HEK293 (cell line): ENCODE data around the gene C6orf58.

ENCODE experiments used
- CTCF ChIA-PET: fragments of 350-600 bp; formaldehyde crosslinking; extraction: SDS; loops from one replicate; lab custom pipeline; 2021; ENCODE audit warnings: antibody characterized with exemption; lab: Yijun Ruan, JAX
- POLR2A ChIA-PET: fragments of 300-600 bp; formaldehyde crosslinking; extraction: SDS; loops from one replicate; lab custom pipeline; 2020; ENCODE audit warnings: antibody characterized with exemption, inconsistent platforms; lab: Yijun Ruan, JAX
- H3K27ac ChIP-seq: fragments of 200-500 bp; sonication (Bioruptor generic); 2 replicates; pipeline ENCODE4 v1.5.1; 2014; ENCODE audit warnings: low read depth, low read length, control low read depth, inconsistent platforms; ENCODE audit errors: extremely low read depth
- H3K36me3 ChIP-seq, 2 experiments: fragments of 200-500 bp in 1 of 2; sonication (Bioruptor generic) in 1 of 2; 1 replicate in 1 of 2; 2 replicates in 1 of 2; pipeline ENCODE4 v1.5.1; 2014 to 2017; ENCODE audit warnings: inconsistent platforms in 2 of 2, low read length in 2 of 2; ENCODE audit not compliant: control insufficient read depth in 2 of 2, insufficient read depth in 1 of 2
- H3K4me1 ChIP-seq: fragments of 200-500 bp; sonication (Bioruptor generic); 2 replicates; pipeline ENCODE4 v1.5.1; 2014; ENCODE audit warnings: mild to moderate bottlenecking, low read length, inconsistent platforms; ENCODE audit not compliant: control insufficient read depth, insufficient read depth
- H3K4me3 ChIP-seq: 2 replicates; pipeline ENCODE4 v1.5.1; 2011; ENCODE audit warnings: low read depth, mild to moderate bottlenecking, control low read depth, low read length, moderate library complexity
- H3K9me3 ChIP-seq: fragments of 200-500 bp; sonication (Bioruptor generic); 2 replicates; pipeline ENCODE4 v1.5.1; 2014; ENCODE audit warnings: low read depth, low read length, inconsistent platforms; ENCODE audit not compliant: control insufficient read depth, insufficient read depth
- BCL11B ChIP-seq: fragments of 450-650 bp; formaldehyde crosslinking; IDR thresholded peaks from 2 replicates; pipeline ENCODE4 v1.5.1; 2016; ENCODE audit warnings: low read depth, missing biosample characterization, missing genetic modification characterization
- HOXA7 ChIP-seq: sonication (generic); formaldehyde crosslinking; IDR thresholded peaks from 2 replicates; pipeline ENCODE4 v1.8.1; 2022; ENCODE audit warnings: missing genetic modification reagents, borderline replicate concordance
- INSM2 ChIP-seq: fragments of 450-650 bp; formaldehyde crosslinking; IDR thresholded peaks from 2 replicates; pipeline ENCODE4 v1.5.1; 2016; ENCODE audit warnings: missing biosample characterization, missing genetic modification characterization
- KLF1 ChIP-seq: fragments of 450-650 bp; formaldehyde crosslinking; IDR thresholded peaks from 2 replicates; pipeline ENCODE4 v1.5.1; 2016; ENCODE audit warnings: missing biosample characterization, missing genetic modification characterization
- REPIN1 ChIP-seq: fragments of 450-650 bp; formaldehyde crosslinking; IDR thresholded peaks from 2 replicates; pipeline ENCODE4 v1.5.1; 2017; ENCODE audit warnings: missing biosample characterization, missing genetic modification characterization, low read depth
- ZBTB21 ChIP-seq: fragments of 450-650 bp; formaldehyde crosslinking; IDR thresholded peaks from 2 replicates; pipeline ENCODE4 v1.5.1; 2017; ENCODE audit warnings: missing biosample characterization, missing genetic modification characterization
- ZBTB7A ChIP-seq: fragments of 450-650 bp; formaldehyde crosslinking; IDR thresholded peaks from 2 replicates; pipeline ENCODE4 v1.5.1; 2016; ENCODE audit warnings: low read depth, missing biosample characterization, missing genetic modification characterization
- ZFP41 ChIP-seq: fragments of 450-650 bp; formaldehyde crosslinking; IDR thresholded peaks from 2 replicates; pipeline ENCODE4 v1.5.1; 2016; ENCODE audit warnings: missing biosample characterization, missing genetic modification characterization, borderline replicate concordance
- ZNF138 ChIP-seq: fragments of 450-650 bp; formaldehyde crosslinking; IDR thresholded peaks from 2 replicates; pipeline ENCODE4 v1.5.1; 2016; ENCODE audit warnings: missing biosample characterization, missing genetic modification characterization, borderline replicate concordance
- ZNF175 ChIP-seq: fragments of 450-650 bp; formaldehyde crosslinking; IDR thresholded peaks from 2 replicates; pipeline ENCODE4 v1.5.1; 2016; ENCODE audit warnings: missing biosample characterization, missing genetic modification characterization
- ZNF23 ChIP-seq: fragments of 450-650 bp; formaldehyde crosslinking; IDR thresholded peaks from 2 replicates; pipeline ENCODE4 v1.5.1; 2016; ENCODE audit warnings: missing biosample characterization, missing genetic modification characterization, borderline replicate concordance
- ZNF266 ChIP-seq: fragments of 450-650 bp; formaldehyde crosslinking; IDR thresholded peaks from 2 replicates; pipeline ENCODE4 v1.5.1; 2016; ENCODE audit warnings: missing biosample characterization, missing genetic modification characterization, low read depth
- ZNF274 ChIP-seq, 2 experiments: fragments of 200-500 bp in 1 of 2; fragments of 450-650 bp in 1 of 2; sonication (Bioruptor generic) in 1 of 2; formaldehyde crosslinking in 1 of 2; IDR thresholded peaks; 2 replicates each; pipeline versions ENCODE4 v1.5.1 to v1.6.1; 2014 to 2016; ENCODE audit warnings: borderline replicate concordance in 1 of 2, inconsistent platforms in 1 of 2, low read length in 1 of 2, missing biosample characterization in 1 of 2, missing genetic modification characterization in 1 of 2
- ZNF341 ChIP-seq: fragments of 450-650 bp; formaldehyde crosslinking; IDR thresholded peaks from 2 replicates; pipeline ENCODE4; 2016; ENCODE audit warnings: low read depth, missing biosample characterization, missing genetic modification characterization
- ZNF391 ChIP-seq: fragments of 450-650 bp; formaldehyde crosslinking; IDR thresholded peaks from 2 replicates; pipeline ENCODE4 v1.5.1; 2016; ENCODE audit warnings: low read depth, missing biosample characterization, missing genetic modification characterization, borderline replicate concordance
- ZNF398 ChIP-seq: fragments of 450-650 bp; formaldehyde crosslinking; IDR thresholded peaks from 2 replicates; pipeline ENCODE4 v1.5.1; 2017; ENCODE audit warnings: missing biosample characterization, missing genetic modification characterization
- ZNF654 ChIP-seq: fragments of 450-650 bp; formaldehyde crosslinking; IDR thresholded peaks from 2 replicates; pipeline ENCODE4 v1.5.1; 2016; ENCODE audit warnings: low read depth, missing biosample characterization, missing genetic modification characterization
- ZNF768 ChIP-seq: fragments of 450-650 bp; formaldehyde crosslinking; IDR thresholded peaks from 2 replicates; pipeline ENCODE4 v1.5.1; 2018; ENCODE audit warnings: missing biosample characterization, mild to moderate bottlenecking, missing genetic modification characterization
- ZNF830 ChIP-seq: fragments of 450-650 bp; IDR thresholded peaks from 2 replicates; pipeline ENCODE4 v1.5.0; 2018; ENCODE audit warnings: missing biosample characterization, missing genetic modification characterization, low read depth, mild to moderate bottlenecking, moderate library complexity
- ZSCAN4 ChIP-seq: fragments of 450-650 bp; formaldehyde crosslinking; IDR thresholded peaks from 2 replicates; pipeline ENCODE4 v1.5.1; 2017; ENCODE audit warnings: missing biosample characterization, missing genetic modification characterization

Gene C6orf58

GRCh38 chr6:127576874-127577273 is at the start of gene C6orf58:
C6orf58 (plus strand) TSS chr6:127577174; CDS start chr6:127577186, 12 bp downstream.
- Histone ChIP-seq H3K9me3 (no peaks in the 10 kb centered on the region), H3K27ac (no peak within 1 kb of the TSS), H3K4me3 (no peak within 1 kb of the TSS), H3K36me3 (no peaks in the 10 kb centered on the region), H3K4me1 (peaks cover 2% of the 10 kb centered on the region; the same call in 1 of the 2 replicates)
- POLR2A ChIA-PET, result no interaction called here
- TF ChIP-seq HOXA7 (no peak), ZNF830 (tag by site-specific recombination) (no peak), ZFP41 (tag by site-specific recombination) (no peak), ZNF266 (tag by site-specific recombination) (no peak), INSM2 (tag by site-specific recombination) (no peak)
- CTCF ChIA-PET, result no interaction called here

GRCh38 chr6:127533011-127533410 is 44.0 kb upstream of the C6orf58 start:
- H3K27ac ChIP-seq, result no peak overlapping the region
- H3K4me1 ChIP-seq, result no peaks in the 10 kb centered on the region
- no peak overlapping the region for H3K4me3 ChIP-seq
- no peaks in the 10 kb centered on the region for H3K9me3 ChIP-seq
- no peak for TF ChIP-seq ZFP41 (tag by site-specific recombination)
- no peak for TF ChIP-seq ZBTB21
- no peak for TF ChIP-seq ZNF274 (IDR thresholded peaks at IDR 0.05; ENCODE audit: low read length)
- TF ChIP-seq ZNF274 (tag by site-specific recombination; IDR thresholded peaks at IDR 0.05; ENCODE audit: borderline replicate concordance), result no peak
- no peak for TF ChIP-seq ZBTB7A
- TF ChIP-seq KLF1, result no peak
- TF ChIP-seq ZNF391 (tag by site-specific recombination), result no peak
- TF ChIP-seq ZNF398 (tag by site-specific recombination), result no peak
- TF ChIP-seq ZNF138 (tag by site-specific recombination), result no peak
- TF ChIP-seq ZNF768 (tag by site-specific recombination), result no peak
- TF ChIP-seq ZNF175 (tag by site-specific recombination), result no peak
- TF ChIP-seq ZNF23 (tag by site-specific recombination), result no peak
- TF ChIP-seq ZSCAN4, result no peak
- no peak for TF ChIP-seq ZNF654 (tag by site-specific recombination)
- TF ChIP-seq ZNF341 (tag by site-specific recombination), result no peak
- no peak for TF ChIP-seq REPIN1 (tag by site-specific recombination)
- TF ChIP-seq BCL11B (tag by site-specific recombination), result no peak
- TF ChIP-seq, all 188 proteins: peak for 0
- no peaks in the 10 kb centered on the region for H3K36me3 ChIP-seq
- POLR2A ChIA-PET, result no interaction called here
- CTCF ChIA-PET, result interaction anchor here (1.9 kb wide), 1 partner anchor 17 kb away, joined by 16 read pairs; no protein-coding TSS in a partner anchor
